ENCODE results near the gene NBAS. TPM values are rescaled to one million over a fixed set of nuclear protein-coding genes. Genes with fewer than 3 reads are reported as not detected.

Gene NBAS
- polyA plus RNA-seq, 1 donor (not counting 4 experiments of a cell fraction or from before 2014, with no cell fraction given), result 27.9 TPM

- FAIRE-seq, result no peak
- Histone ChIP-seq H3K36me3 (ENCODE audit: control insufficient read depth in 2 of 2, extremely low read depth in 1 of 2, insufficient read depth in 2 of 2, low read length in 2 of 2) (no peaks in the 10 kb centered on the region), H3K4me2 (ENCODE audit: control insufficient read depth, extremely low read depth, insufficient read depth, low read depth, low read length) (no peak overlapping the region), H3K27me3 (ENCODE audit: control insufficient read depth, extremely low read depth, insufficient read depth, low read length) (no peaks in the 10 kb centered on the region), H3K4me1 (ENCODE audit: control insufficient read depth, extremely low read depth, insufficient read depth, low read length) (no peaks in the 10 kb centered on the region), H4K20me1 (ENCODE audit: control insufficient read depth, extremely low read depth, insufficient read depth, low read length) (no peaks in the 10 kb centered on the region), H3K9me1 (ENCODE audit: control insufficient read depth, extremely low read depth, insufficient read depth, low read length) (no peaks in the 10 kb centered on the region), H2AFZ (ENCODE audit: control insufficient read depth, low read length) (no peak overlapping the region), H3K79me2 (ENCODE audit: control insufficient read depth, insufficient read depth, low read length) (no peaks in the 10 kb centered on the region), H3K27ac (ENCODE audit: control insufficient read depth, insufficient read depth, low read length) (no peak overlapping the region), H3K4me3 (ENCODE audit: control insufficient read depth in 2 of 3, extremely low read depth in 1 of 3, insufficient read depth in 2 of 3, low read depth in 1 of 3, low read length in 3 of 3) (no peak overlapping the region), H3K9ac (ENCODE audit: control insufficient read depth, extremely low read depth, insufficient read depth, low read length) (no peak overlapping the region), H3K9me3 (ENCODE audit: control insufficient read depth, low read depth, low read length) (no peaks in the 10 kb centered on the region)
- TF ChIP-seq EZH2 (IDR thresholded peaks at IDR 0.05; ENCODE audit: low read length) (no peak), CTCF (optimal IDR thresholded peaks at IDR 0.05 in 1 of 3, IDR thresholded peaks at IDR 0.05 in 1 of 3, conservative IDR thresholded peaks at IDR 0.05 in 1 of 3; ENCODE audit: extremely low read depth in 1 of 3, insufficient read depth in 2 of 3, low read length in 3 of 3) (no peak)
- no peak for DNase-seq (ENCODE audit: low read depth, low spot score)
- dilution Hi-C loops (cut with MboI; ENCODE audit: extremely low pct_ligation_motif_present, low sequenced_read_pairs), result no loop called here
These were observed 113.8 kb downstream of the NBAS start for GRCh38 chr2:15447381-15447780.

GRCh38 chr2:15446961-15447360, 114.2 kb downstream of the NBAS start:
- no peak for DNase-seq (ENCODE audit: low read depth, low spot score)
- Histone ChIP-seq H3K4me2 (ENCODE audit: control insufficient read depth, extremely low read depth, insufficient read depth, low read depth, low read length) (no peak overlapping the region), H2AFZ (ENCODE audit: control insufficient read depth, low read length) (no peak overlapping the region), H3K4me3 (ENCODE audit: control insufficient read depth in 2 of 3, extremely low read depth in 1 of 3, insufficient read depth in 2 of 3, low read depth in 1 of 3, low read length in 3 of 3) (no peak overlapping the region), H3K79me2 (ENCODE audit: control insufficient read depth, insufficient read depth, low read length) (no peaks in the 10 kb centered on the region), H3K27me3 (ENCODE audit: control insufficient read depth, extremely low read depth, insufficient read depth, low read length) (no peaks in the 10 kb centered on the region), H3K9ac (ENCODE audit: control insufficient read depth, extremely low read depth, insufficient read depth, low read length) (no peak overlapping the region), H3K4me1 (ENCODE audit: control insufficient read depth, extremely low read depth, insufficient read depth, low read length) (no peaks in the 10 kb centered on the region), H3K27ac (ENCODE audit: control insufficient read depth, insufficient read depth, low read length) (no peak overlapping the region), H3K9me1 (ENCODE audit: control insufficient read depth, extremely low read depth, insufficient read depth, low read length) (no peaks in the 10 kb centered on the region), H3K9me3 (ENCODE audit: control insufficient read depth, low read depth, low read length) (no peaks in the 10 kb centered on the region), H3K36me3 (ENCODE audit: control insufficient read depth in 2 of 2, extremely low read depth in 1 of 2, insufficient read depth in 2 of 2, low read length in 2 of 2) (no peaks in the 10 kb centered on the region), H4K20me1 (ENCODE audit: control insufficient read depth, extremely low read depth, insufficient read depth, low read length) (no peaks in the 10 kb centered on the region)
- dilution Hi-C loops (cut with MboI; ENCODE audit: extremely low pct_ligation_motif_present, low sequenced_read_pairs), result no loop called here
- TF ChIP-seq CTCF (optimal IDR thresholded peaks at IDR 0.05 in 1 of 3, IDR thresholded peaks at IDR 0.05 in 1 of 3, conservative IDR thresholded peaks at IDR 0.05 in 1 of 3; ENCODE audit: extremely low read depth in 1 of 3, insufficient read depth in 2 of 3, low read length in 3 of 3), result no peak
- no peak for TF ChIP-seq EZH2 (IDR thresholded peaks at IDR 0.05; ENCODE audit: low read length)
- no peak for FAIRE-seq

Data from keratinocyte (primary cell).